ENCODE results near the gene CLCA2.

CLCA2 gene

GRCh38 chr1:86419277-86419903, 4.6 kb upstream of the CLCA2 start:
- peak; percentile 67 for DNase-seq (ENCODE audit: low read depth)
- TF ChIP-seq CTCF (IDR thresholded peaks at IDR 0.05; ENCODE audit: low read depth, low read length), result peak; percentile 71
- TF ChIP-seq MYC (IDR thresholded peaks at IDR 0.05; ENCODE audit: low read depth, low read length), result no peak
- no peak overlapping the region for H3K4me3 ChIP-seq (ENCODE audit: low read depth, low read length)

GRCh38 chr1:86421601-86422280, 2.2 kb upstream of the CLCA2 start:
- TF ChIP-seq POLR2A (IDR thresholded peaks at IDR 0.05; ENCODE audit: extremely low read depth, insufficient read length) (no peak), CTCF (IDR thresholded peaks at IDR 0.05; ENCODE audit: low read depth, low read length) (no peak)
- DNase-seq (ENCODE audit: low read depth), result no peak
- H3K4me3 ChIP-seq (ENCODE audit: low read depth, low read length), result no peak overlapping the region

- TF ChIP-seq POLR2A (IDR thresholded peaks at IDR 0.05; ENCODE audit: extremely low read depth, insufficient read length), result no peak
- TF ChIP-seq MAX (IDR thresholded peaks at IDR 0.05; ENCODE audit: low read depth, low read length), result no peak
- DNase-seq (ENCODE audit: low read depth), result no peak
- H3K4me3 ChIP-seq (ENCODE audit: low read depth, low read length), result no peak overlapping the region
Observed at GRCh38 chr1:86423473-86423872, 498 bp upstream of the CLCA2 start.

- no peak overlapping the region for H3K4me3 ChIP-seq (ENCODE audit: low read depth, low read length)
- DNase-seq (ENCODE audit: low read depth), result no peak
- TF ChIP-seq MYC (IDR thresholded peaks at IDR 0.05; ENCODE audit: low read depth, low read length) (no peak), MAX (IDR thresholded peaks at IDR 0.05; ENCODE audit: low read depth, low read length) (no peak), CTCF (IDR thresholded peaks at IDR 0.05; ENCODE audit: low read depth, low read length) (no peak), POLR2A (IDR thresholded peaks at IDR 0.05; ENCODE audit: extremely low read depth, insufficient read length) (no peak)
Observed at GRCh38 chr1:86429122-86429725, 5.3 kb downstream of the CLCA2 start.

GRCh38 chr1:86429835-86430234, 5.9 kb downstream of the CLCA2 start:
- peak; percentile 88 for DNase-seq (ENCODE audit: low read depth)
- TF ChIP-seq CTCF (IDR thresholded peaks at IDR 0.05; ENCODE audit: low read depth, low read length) (no peak), POLR2A (IDR thresholded peaks at IDR 0.05; ENCODE audit: extremely low read depth, insufficient read length) (no peak), MAX (IDR thresholded peaks at IDR 0.05; ENCODE audit: low read depth, low read length) (0 out of 2 replicates have a peak, but pooled peaks have one; percentile 19), MYC (IDR thresholded peaks at IDR 0.05; ENCODE audit: low read depth, low read length) (peak; percentile 51; the same call in 1 of the 2 replicates)
- no peak overlapping the region for H3K4me3 ChIP-seq (ENCODE audit: low read depth, low read length)

GRCh38 chr1:86430376-86430775, 6.4 kb downstream of the CLCA2 start:
- peak; percentile 25 for DNase-seq (ENCODE audit: low read depth)
- TF ChIP-seq CTCF (IDR thresholded peaks at IDR 0.05; ENCODE audit: low read depth, low read length) (no peak), MAX (IDR thresholded peaks at IDR 0.05; ENCODE audit: low read depth, low read length) (no peak), POLR2A (IDR thresholded peaks at IDR 0.05; ENCODE audit: extremely low read depth, insufficient read length) (no peak), MYC (IDR thresholded peaks at IDR 0.05; ENCODE audit: low read depth, low read length) (no peak)
- no peak overlapping the region for H3K4me3 ChIP-seq (ENCODE audit: low read depth, low read length)

Data from NB4 (cell line).